ENCODE measurements around the gene CD276.

GRCh38 chr15:73699249-73700040, 15.3 kb downstream of the CD276 start:
- TF ChIP-seq CTCF (IDR thresholded peaks at IDR 0.05): no peak
- no peak for TF ChIP-seq POLR2A (IDR thresholded peaks at IDR 0.05)
